Measurements from ENCODE around the gene SH3RF2. TPM values are rescaled to one million over a fixed set of nuclear protein-coding genes. Genes with fewer than 3 reads are reported as not detected.

The SH3RF2 gene
- total RNA-seq, 1 donor from 2014 or later = 3.7 TPM

DNA sequence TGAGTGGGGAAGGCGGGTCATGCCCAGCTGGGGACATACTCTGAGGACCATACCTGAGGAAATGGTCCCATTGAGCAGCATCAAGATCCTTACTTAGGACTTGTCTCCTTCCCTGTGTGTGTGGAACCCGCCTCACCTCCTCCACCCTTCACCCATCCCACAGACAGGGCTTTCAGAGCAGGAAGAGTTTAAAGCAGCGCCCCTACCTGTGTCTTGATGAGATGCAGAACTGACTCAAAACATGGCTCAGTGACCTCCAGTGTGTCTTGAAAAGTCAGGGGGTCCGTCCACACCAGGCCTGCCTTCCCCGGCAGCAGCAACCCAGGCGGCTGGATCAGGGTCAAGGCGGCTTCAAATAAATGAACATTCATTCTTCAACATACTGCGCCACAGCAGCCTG lies 130.6 kb downstream of the SH3RF2 start:
- peaks cover 6 to 9% (median 9%) of the 10 kb centered on the region in 3 donors for H3K36me3 ChIP-seq (ENCODE audit: control insufficient read depth in 3 of 3, insufficient read depth in 3 of 3, low read length in 3 of 3)
- no peaks in the 10 kb centered on the region for H3K27me3 ChIP-seq (ENCODE audit: control insufficient read depth in 3 of 3, insufficient read depth in 3 of 3, low read length in 3 of 3)
- no peak overlapping the region for H3K27ac ChIP-seq (ENCODE audit: low read depth, low read length)
- H3K4me1 ChIP-seq (ENCODE audit: control insufficient read depth in 3 of 3, insufficient read depth in 3 of 3, low read length in 3 of 3) = peaks cover 2 to 11% (median 5%) of the 10 kb centered on the region in 3 donors
- H3K4me3 ChIP-seq (ENCODE audit: low read length in 3 of 3) = no peak overlapping the region
- H3K9ac ChIP-seq (ENCODE audit: low read depth in 1 of 3, low read length in 3 of 3) = no peak overlapping the region
- no peaks in the 10 kb centered on the region for H3K9me3 ChIP-seq (ENCODE audit: control insufficient read depth in 3 of 3, low read length in 3 of 3)

DNA sequence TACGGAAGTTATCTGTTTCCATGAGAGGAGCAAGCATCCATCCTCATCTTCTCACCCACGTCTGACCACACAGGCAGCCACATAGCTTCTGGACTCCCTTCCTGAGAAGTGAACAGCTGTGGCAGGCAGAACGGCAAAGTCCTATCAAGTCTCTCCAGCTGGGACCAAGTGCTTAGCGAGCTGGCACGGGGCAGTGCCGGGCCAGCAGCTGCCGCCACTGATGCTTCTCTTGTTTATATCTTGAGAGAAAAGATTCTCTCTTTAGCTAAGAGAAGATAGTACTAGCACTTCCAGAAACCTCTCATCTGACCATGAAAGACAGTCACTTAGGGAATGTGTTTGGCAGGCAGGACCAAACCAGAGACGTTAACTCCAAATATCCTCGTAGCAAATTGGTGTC lies 131.8 kb downstream of the SH3RF2 start:
- Histone ChIP-seq H3K4me1 (ENCODE audit: control insufficient read depth in 3 of 3, insufficient read depth in 3 of 3, low read length in 3 of 3) (peaks cover 2 to 11% (median 5%) of the 10 kb centered on the region in 3 donors), H3K4me3 (ENCODE audit: low read length in 3 of 3) (no peak overlapping the region), H3K9me3 (ENCODE audit: control insufficient read depth in 3 of 3, low read length in 3 of 3) (no peaks in the 10 kb centered on the region), H3K9ac (ENCODE audit: low read depth in 1 of 3, low read length in 3 of 3) (no peak overlapping the region), H3K27me3 (ENCODE audit: control insufficient read depth in 3 of 3, insufficient read depth in 3 of 3, low read length in 3 of 3) (no peaks in the 10 kb centered on the region), H3K36me3 (ENCODE audit: control insufficient read depth in 3 of 3, insufficient read depth in 3 of 3, low read length in 3 of 3) (peaks cover 0 to 4% (median 0%) of the 10 kb centered on the region in 3 donors), H3K27ac (ENCODE audit: low read depth, low read length) (peak overlapping the region; percentile 9)

DNA sequence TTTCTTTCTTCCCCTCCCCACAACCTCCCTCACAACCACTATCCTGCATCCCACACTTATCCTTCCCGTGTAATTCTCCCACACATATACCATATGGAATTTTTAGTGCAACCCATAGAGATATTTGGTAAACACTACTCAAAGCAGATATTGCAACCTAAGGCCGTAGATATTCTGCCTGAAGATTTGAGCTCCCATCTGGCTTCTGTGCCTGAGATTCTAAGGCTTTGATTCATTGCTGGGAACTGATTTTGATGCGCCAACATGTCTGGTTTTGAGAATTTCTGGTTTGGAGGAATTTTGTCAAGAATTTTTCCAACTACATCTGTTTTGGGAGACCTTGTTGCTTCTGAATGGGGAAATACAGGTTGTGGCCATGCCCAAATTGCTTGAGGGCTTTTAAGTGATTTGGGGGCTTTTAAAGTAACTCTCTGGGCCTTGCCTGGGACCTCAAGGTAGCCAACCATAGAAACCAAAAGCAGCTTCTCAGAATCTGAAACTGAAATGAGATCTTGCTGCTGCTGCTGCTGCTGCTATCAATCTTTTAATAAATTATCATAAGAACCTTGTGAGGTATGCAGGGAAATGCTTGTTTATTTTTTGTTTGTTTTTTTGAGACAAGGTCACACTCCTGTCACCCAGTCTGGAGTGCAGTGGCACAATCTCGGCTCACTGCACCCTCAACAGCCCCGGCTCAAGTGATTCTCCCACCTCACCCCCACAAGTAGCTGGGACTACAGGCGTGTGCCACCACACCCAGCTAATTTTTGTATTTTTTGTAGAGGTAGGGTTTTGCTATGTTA lies 132.8 kb downstream of the SH3RF2 start:
- H3K27ac ChIP-seq (ENCODE audit: low read depth, low read length) = no peak overlapping the region

DNA sequence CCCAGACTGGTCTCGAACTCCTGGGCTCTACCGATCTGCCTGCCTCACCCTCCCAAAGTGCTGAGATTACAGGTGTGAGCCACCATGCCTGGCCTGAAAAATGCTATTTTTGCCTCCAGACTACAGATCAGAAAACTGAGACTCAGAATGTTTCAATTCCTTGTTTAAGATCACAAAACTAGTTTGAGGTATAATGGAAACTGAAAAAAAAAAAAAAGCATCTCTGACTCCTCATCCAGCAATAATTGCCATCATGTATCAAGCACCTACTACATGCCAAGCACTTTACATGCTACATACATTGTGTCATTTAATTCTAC lies 133.4 kb downstream of the SH3RF2 start:
- no peak overlapping the region for H3K9ac ChIP-seq (ENCODE audit: low read depth in 1 of 3, low read length in 3 of 3)
- peaks cover 2 to 11% (median 5%) of the 10 kb centered on the region in 3 donors for H3K4me1 ChIP-seq (ENCODE audit: control insufficient read depth in 3 of 3, insufficient read depth in 3 of 3, low read length in 3 of 3)
- H3K27me3 ChIP-seq (ENCODE audit: control insufficient read depth in 3 of 3, insufficient read depth in 3 of 3, low read length in 3 of 3) = no peaks in the 10 kb centered on the region
- H3K4me3 ChIP-seq (ENCODE audit: low read length in 3 of 3) = no peak overlapping the region
- H3K27ac ChIP-seq (ENCODE audit: low read depth, low read length) = no peak overlapping the region
- peaks cover 0 to 4% (median 0%) of the 10 kb centered on the region in 3 donors for H3K36me3 ChIP-seq (ENCODE audit: control insufficient read depth in 3 of 3, insufficient read depth in 3 of 3, low read length in 3 of 3)
- H3K9me3 ChIP-seq (ENCODE audit: control insufficient read depth in 3 of 3, low read length in 3 of 3) = no peaks in the 10 kb centered on the region

More for the DNA sequence above, 132.8 kb downstream of the SH3RF2 start:
- Histone ChIP-seq H3K27me3 (ENCODE audit: control insufficient read depth in 3 of 3, insufficient read depth in 3 of 3, low read length in 3 of 3) (no peaks in the 10 kb centered on the region), H3K36me3 (ENCODE audit: control insufficient read depth in 3 of 3, insufficient read depth in 3 of 3, low read length in 3 of 3) (peaks cover 0 to 4% (median 0%) of the 10 kb centered on the region in 3 donors), H3K9me3 (ENCODE audit: control insufficient read depth in 3 of 3, low read length in 3 of 3) (no peaks in the 10 kb centered on the region), H3K4me3 (ENCODE audit: low read length in 3 of 3) (no peak overlapping the region), H3K9ac (ENCODE audit: low read depth in 1 of 3, low read length in 3 of 3) (no peak overlapping the region), H3K4me1 (ENCODE audit: control insufficient read depth in 3 of 3, insufficient read depth in 3 of 3, low read length in 3 of 3) (peaks cover 2 to 11% (median 5%) of the 10 kb centered on the region in 3 donors)

DNA sequence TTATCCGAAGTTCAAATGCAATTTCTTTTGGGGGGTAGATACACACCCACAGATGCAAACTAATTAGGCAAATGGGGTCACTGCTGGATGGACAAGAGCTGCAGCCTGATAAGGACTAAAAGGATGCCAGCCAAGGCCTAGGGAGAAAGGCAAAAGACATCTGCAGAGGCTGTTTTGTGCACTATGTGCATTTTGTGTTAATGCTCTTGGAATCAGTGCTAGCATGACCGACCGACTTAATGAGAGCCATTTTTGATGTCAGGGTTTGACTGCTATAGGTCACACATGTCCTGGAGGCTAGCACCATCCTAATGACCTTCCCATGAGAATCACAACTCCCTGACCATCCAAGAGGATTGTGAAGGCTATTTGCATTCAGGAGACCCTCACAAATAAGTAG lies 134.4 kb downstream of the SH3RF2 start:
- Histone ChIP-seq H3K4me3 (ENCODE audit: low read length in 3 of 3) (no peak overlapping the region), H3K27ac (ENCODE audit: low read depth, low read length) (no peak overlapping the region), H3K27me3 (ENCODE audit: control insufficient read depth in 3 of 3, insufficient read depth in 3 of 3, low read length in 3 of 3) (no peaks in the 10 kb centered on the region), H3K9ac (ENCODE audit: low read depth in 1 of 3, low read length in 3 of 3) (no peak overlapping the region), H3K36me3 (ENCODE audit: control insufficient read depth in 3 of 3, insufficient read depth in 3 of 3, low read length in 3 of 3) (peaks cover 0 to 2% (median 0%) of the 10 kb centered on the region in 3 donors), H3K4me1 (ENCODE audit: control insufficient read depth in 3 of 3, insufficient read depth in 3 of 3, low read length in 3 of 3) (peaks cover 2 to 11% (median 5%) of the 10 kb centered on the region in 3 donors), H3K9me3 (ENCODE audit: control insufficient read depth in 3 of 3, low read length in 3 of 3) (no peaks in the 10 kb centered on the region)

DNA sequence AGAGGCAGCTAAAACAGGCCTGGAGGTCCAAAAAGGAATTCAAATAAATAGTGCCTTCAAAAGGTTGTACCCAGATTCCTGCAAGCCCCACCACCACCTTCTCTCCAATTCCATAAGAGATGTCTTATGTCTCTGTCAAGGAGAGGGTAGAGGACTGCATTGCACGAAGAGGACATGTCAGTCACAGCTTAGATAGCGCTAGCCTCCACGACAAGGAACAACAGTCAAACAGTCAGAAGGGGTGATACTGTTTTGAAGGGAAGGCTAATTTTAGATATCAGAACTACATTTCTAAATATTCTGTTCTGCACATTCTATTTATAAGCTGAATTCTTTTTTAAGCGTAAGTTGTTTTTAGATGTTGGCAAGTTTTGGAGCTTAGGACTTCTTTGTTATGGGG lies 134.8 kb downstream of the SH3RF2 start:
- H3K27me3 ChIP-seq (ENCODE audit: control insufficient read depth in 3 of 3, insufficient read depth in 3 of 3, low read length in 3 of 3) = peaks cover 0 to 3% (median 0%) of the 10 kb centered on the region in 3 donors
- H3K9ac ChIP-seq (ENCODE audit: low read depth in 1 of 3, low read length in 3 of 3) = no peak overlapping the region
- H3K36me3 ChIP-seq (ENCODE audit: control insufficient read depth in 3 of 3, insufficient read depth in 3 of 3, low read length in 3 of 3) = no peaks in the 10 kb centered on the region
- H3K9me3 ChIP-seq (ENCODE audit: control insufficient read depth in 3 of 3, low read length in 3 of 3) = no peaks in the 10 kb centered on the region
- no peak overlapping the region for H3K4me3 ChIP-seq (ENCODE audit: low read length in 3 of 3)
- peaks cover 2 to 11% (median 5%) of the 10 kb centered on the region in 3 donors for H3K4me1 ChIP-seq (ENCODE audit: control insufficient read depth in 3 of 3, insufficient read depth in 3 of 3, low read length in 3 of 3)
- H3K27ac ChIP-seq (ENCODE audit: low read depth, low read length) = no peak overlapping the region

DNA sequence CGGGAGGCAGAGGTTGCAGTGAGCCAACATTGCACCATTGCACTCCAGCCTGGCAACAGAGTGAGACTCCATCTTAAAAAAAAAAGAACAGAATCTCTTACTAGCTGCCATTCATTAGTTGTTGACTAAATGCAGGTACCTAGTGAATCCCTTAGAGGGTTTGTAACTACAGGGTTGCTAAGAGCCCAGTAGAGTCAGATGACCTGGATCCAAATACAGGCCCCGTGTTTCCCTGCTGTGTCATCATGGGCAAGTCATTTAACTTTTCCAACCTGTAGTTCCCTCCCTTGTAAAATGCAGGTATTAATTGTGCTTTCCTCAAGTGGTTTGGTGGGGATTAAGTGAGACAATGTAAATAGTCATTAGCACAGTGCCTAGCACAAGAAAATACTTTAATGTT lies 136.2 kb downstream of the SH3RF2 start:
- Histone ChIP-seq H3K36me3 (ENCODE audit: control insufficient read depth in 3 of 3, insufficient read depth in 3 of 3, low read length in 3 of 3) (no peaks in the 10 kb centered on the region), H3K9ac (ENCODE audit: low read depth in 1 of 3, low read length in 3 of 3) (no peak overlapping the region), H3K9me3 (ENCODE audit: control insufficient read depth in 3 of 3, low read length in 3 of 3) (no peaks in the 10 kb centered on the region), H3K4me1 (ENCODE audit: control insufficient read depth in 3 of 3, insufficient read depth in 3 of 3, low read length in 3 of 3) (peaks cover 2 to 11% (median 5%) of the 10 kb centered on the region in 3 donors), H3K4me3 (ENCODE audit: low read length in 3 of 3) (no peak overlapping the region), H3K27ac (ENCODE audit: low read depth, low read length) (no peak overlapping the region), H3K27me3 (ENCODE audit: control insufficient read depth in 3 of 3, insufficient read depth in 3 of 3, low read length in 3 of 3) (peaks cover 0 to 4% (median 0%) of the 10 kb centered on the region in 3 donors)

DNA sequence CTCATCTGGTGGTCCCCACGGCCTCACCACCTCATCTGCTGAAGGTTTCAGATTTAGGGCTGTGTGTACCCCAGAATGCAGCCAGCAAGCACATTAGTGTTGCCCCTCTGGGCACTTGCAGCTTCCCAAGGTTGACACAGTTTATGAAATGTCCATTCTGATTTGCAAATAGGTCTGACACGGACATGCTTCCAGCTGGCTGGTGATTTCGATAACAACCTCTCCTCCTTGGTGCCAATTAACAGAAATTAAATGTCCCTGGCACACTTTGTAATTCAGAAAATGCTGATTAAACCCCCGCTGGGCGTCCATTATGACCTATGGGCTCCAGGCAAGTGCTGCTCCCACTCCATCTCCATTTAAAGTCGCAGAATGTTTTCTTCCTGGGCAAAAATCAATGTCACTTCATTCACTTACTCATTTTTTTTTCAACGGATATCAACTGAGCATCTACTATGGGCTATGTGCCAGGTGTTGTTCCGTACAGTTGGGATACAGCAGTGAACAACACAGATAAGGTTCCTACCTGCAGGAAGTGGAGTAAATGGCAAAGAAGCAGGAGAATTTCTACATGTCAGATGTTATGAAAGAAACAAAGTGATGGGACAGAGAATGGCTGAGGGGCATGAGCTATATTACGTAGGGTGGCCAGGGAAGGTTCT lies 137.0 kb downstream of the SH3RF2 start:
- no peak overlapping the region for H3K27ac ChIP-seq (ENCODE audit: low read depth, low read length)
- H3K4me1 ChIP-seq (ENCODE audit: control insufficient read depth in 3 of 3, insufficient read depth in 3 of 3, low read length in 3 of 3) = peaks cover 0 to 7% (median 3%) of the 10 kb centered on the region in 3 donors

DNA sequence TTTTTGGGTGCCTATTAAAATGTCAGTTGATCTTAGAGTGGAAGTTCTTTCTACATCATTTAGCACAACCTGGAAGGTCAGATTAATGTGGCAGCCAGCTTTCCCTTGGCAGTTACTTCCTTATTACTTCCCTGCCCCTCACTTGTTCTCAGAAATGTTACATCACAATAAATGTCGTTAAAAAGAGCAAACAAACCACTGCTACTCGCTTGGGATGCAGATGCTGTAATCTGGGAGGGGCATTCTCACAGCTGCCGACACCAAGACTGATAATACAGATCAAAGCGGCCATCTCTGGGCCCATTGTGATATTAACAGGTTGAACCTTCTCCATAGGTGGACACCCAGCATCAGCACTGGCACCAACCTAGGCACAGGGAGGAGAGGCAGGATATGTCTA lies 139.7 kb downstream of the SH3RF2 start:
- H3K27ac ChIP-seq (ENCODE audit: low read depth, low read length) = no peak overlapping the region
- H3K9me3 ChIP-seq (ENCODE audit: control insufficient read depth in 3 of 3, low read length in 3 of 3) = no peaks in the 10 kb centered on the region
- peaks cover 0 to 5% (median 3%) of the 10 kb centered on the region in 3 donors for H3K27me3 ChIP-seq (ENCODE audit: control insufficient read depth in 3 of 3, insufficient read depth in 3 of 3, low read length in 3 of 3)

More for the DNA sequence above, 137.0 kb downstream of the SH3RF2 start:
- Histone ChIP-seq H3K36me3 (ENCODE audit: control insufficient read depth in 3 of 3, insufficient read depth in 3 of 3, low read length in 3 of 3) (no peaks in the 10 kb centered on the region), H3K9ac (ENCODE audit: low read depth in 1 of 3, low read length in 3 of 3) (no peak overlapping the region), H3K9me3 (ENCODE audit: control insufficient read depth in 3 of 3, low read length in 3 of 3) (no peaks in the 10 kb centered on the region), H3K4me3 (ENCODE audit: low read length in 3 of 3) (no peak overlapping the region), H3K27me3 (ENCODE audit: control insufficient read depth in 3 of 3, insufficient read depth in 3 of 3, low read length in 3 of 3) (peaks cover 0 to 4% (median 0%) of the 10 kb centered on the region in 3 donors)

DNA sequence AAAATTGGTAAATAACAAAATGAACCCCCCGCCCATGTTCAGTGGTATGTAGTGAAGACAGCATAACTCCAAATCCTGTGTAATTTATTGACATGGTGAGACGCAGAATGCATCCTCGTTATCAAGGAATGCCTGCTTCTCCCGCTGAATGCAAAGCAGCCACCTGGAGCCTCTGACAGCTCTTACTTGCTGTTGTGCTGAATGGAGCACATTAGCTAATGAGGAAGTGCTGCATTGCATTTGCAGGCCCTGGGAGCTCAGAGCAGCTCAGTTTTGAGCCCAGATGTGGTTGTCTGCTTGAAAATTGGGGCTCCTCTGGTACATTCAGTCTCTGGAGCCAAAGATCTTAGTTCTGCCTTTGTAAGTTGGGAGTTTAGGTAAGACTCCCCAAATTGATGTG lies 140.1 kb downstream of the SH3RF2 start:
- H3K9ac ChIP-seq (ENCODE audit: low read depth in 1 of 3, low read length in 3 of 3) = no peak overlapping the region
- H3K9me3 ChIP-seq (ENCODE audit: control insufficient read depth in 3 of 3, low read length in 3 of 3) = no peaks in the 10 kb centered on the region
- H3K36me3 ChIP-seq (ENCODE audit: control insufficient read depth in 3 of 3, insufficient read depth in 3 of 3, low read length in 3 of 3) = no peaks in the 10 kb centered on the region
- H3K27me3 ChIP-seq (ENCODE audit: control insufficient read depth in 3 of 3, insufficient read depth in 3 of 3, low read length in 3 of 3) = peaks cover 0 to 5% (median 3%) of the 10 kb centered on the region in 3 donors
- no peak overlapping the region for H3K27ac ChIP-seq (ENCODE audit: low read depth, low read length)
- H3K4me3 ChIP-seq (ENCODE audit: low read length in 3 of 3) = no peak overlapping the region
- H3K4me1 ChIP-seq (ENCODE audit: control insufficient read depth in 3 of 3, insufficient read depth in 3 of 3, low read length in 3 of 3) = peaks cover 0 to 2% (median 0%) of the 10 kb centered on the region in 3 donors

More for the DNA sequence above, 139.7 kb downstream of the SH3RF2 start:
- Histone ChIP-seq H3K4me1 (ENCODE audit: control insufficient read depth in 3 of 3, insufficient read depth in 3 of 3, low read length in 3 of 3) (peaks cover 0 to 2% (median 1%) of the 10 kb centered on the region in 3 donors), H3K36me3 (ENCODE audit: control insufficient read depth in 3 of 3, insufficient read depth in 3 of 3, low read length in 3 of 3) (no peaks in the 10 kb centered on the region), H3K9ac (ENCODE audit: low read depth in 1 of 3, low read length in 3 of 3) (no peak overlapping the region), H3K4me3 (ENCODE audit: low read length in 3 of 3) (no peak overlapping the region)

All from skeletal muscle tissue (tissue), 4 donors.